H9 (cell line): ENCODE results near the gene RPL39L. TPM values are rescaled to one million over a fixed set of nuclear protein-coding genes. Genes with fewer than 3 reads are reported as not detected.

Source experiments
- DNase-seq: peaks from one replicate; pipeline ENCODE4 v3.0.0-alpha.2; 2017
- H2AFZ ChIP-seq: one replicate; pipeline ENCODE4 v1.6.1; 2013; ENCODE audit warnings: mild to moderate bottlenecking, low read length, control low read depth, moderate library complexity
- H2AK5ac ChIP-seq: 2 replicates; pipeline ENCODE4 v1.6.1; 2013; ENCODE audit warnings: low read length, control low read depth, mixed read lengths; ENCODE audit not compliant: insufficient read length
- H2BK120ac ChIP-seq: one replicate; pipeline ENCODE4 v1.6.1; 2013; ENCODE audit warnings: low read depth, mild to moderate bottlenecking, low read length, control low read depth, inconsistent platforms; ENCODE audit not compliant: poor library complexity, severe bottlenecking
- H2BK12ac ChIP-seq: 2 replicates; pipeline ENCODE4 v1.6.1; 2013; ENCODE audit warnings: low read length, control low read depth, mixed read lengths, low read depth; ENCODE audit not compliant: insufficient read length
- H2BK15ac ChIP-seq: 2 replicates; pipeline ENCODE4 v1.6.1; 2013; ENCODE audit warnings: low read depth, low read length, control low read depth
- H2BK20ac ChIP-seq: one replicate; pipeline ENCODE4 v1.6.1; 2013; ENCODE audit warnings: low read depth, mild to moderate bottlenecking, low read length, control low read depth, inconsistent platforms; ENCODE audit not compliant: poor library complexity, severe bottlenecking
- H2BK5ac ChIP-seq: 2 replicates; pipeline ENCODE4 v1.6.1; 2013; ENCODE audit warnings: low read length, control low read depth, mixed read lengths; ENCODE audit not compliant: insufficient read length
- H3K14ac ChIP-seq: 2 replicates; pipeline ENCODE4 v1.6.1; 2013; ENCODE audit warnings: low read length, control low read depth; ENCODE audit not compliant: insufficient read depth
- H3K18ac ChIP-seq: 2 replicates; pipeline ENCODE4 v1.6.1; 2013; ENCODE audit warnings: low read depth, mild to moderate bottlenecking, mixed read lengths, low read length, control low read depth; ENCODE audit not compliant: insufficient read length
- H3K23ac ChIP-seq: 2 replicates; pipeline ENCODE4 v1.6.1; 2013; ENCODE audit warnings: low read length, control low read depth, mixed read lengths, low read depth; ENCODE audit not compliant: insufficient read length
- H3K23me2 ChIP-seq: 2 replicates; pipeline ENCODE4 v1.6.1; 2013; ENCODE audit warnings: low read depth, mild to moderate bottlenecking, mixed read lengths, low read length, control low read depth; ENCODE audit not compliant: insufficient read length, poor library complexity, severe bottlenecking
- H3K27ac ChIP-seq: 2 replicates; pipeline ENCODE4 v1.5.1; 2013; ENCODE audit warnings: low read length, control low read depth, mixed read lengths, low read depth; ENCODE audit not compliant: insufficient read length
- H3K27me3 ChIP-seq: 2 replicates; pipeline ENCODE4 v1.6.1; 2013; ENCODE audit warnings: low read length, control low read depth, inconsistent platforms; ENCODE audit not compliant: insufficient read depth
- H3K4ac ChIP-seq: 2 replicates; pipeline ENCODE4 v1.6.1; 2013; ENCODE audit warnings: low read depth, mild to moderate bottlenecking, control low read depth, inconsistent platforms, low read length, moderate library complexity
- H3K4me1 ChIP-seq: 2 replicates; pipeline ENCODE4 v1.6.1; 2013; ENCODE audit warnings: low read length, control low read depth, inconsistent platforms; ENCODE audit not compliant: insufficient read depth
- H3K4me2 ChIP-seq: 2 replicates; pipeline ENCODE4 v1.6.1; 2013; ENCODE audit warnings: low read length, control low read depth, mixed read lengths; ENCODE audit not compliant: insufficient read length, insufficient read depth
- H3K56ac ChIP-seq: 2 replicates; pipeline ENCODE4 v1.6.1; 2013; ENCODE audit warnings: low read depth, mild to moderate bottlenecking, mixed read lengths, low read length, control low read depth; ENCODE audit not compliant: insufficient read length
- H3K79me1 ChIP-seq: 2 replicates; pipeline ENCODE4 v1.6.1; 2013; ENCODE audit warnings: low read depth, mild to moderate bottlenecking, moderate library complexity, low read length, control low read depth, inconsistent platforms; ENCODE audit not compliant: insufficient read depth, poor library complexity, severe bottlenecking
- H3K79me2 ChIP-seq: 2 replicates; pipeline ENCODE4 v1.6.1; 2013; ENCODE audit warnings: low read length, control low read depth, inconsistent platforms; ENCODE audit not compliant: insufficient read depth
- H3K9ac ChIP-seq: 2 replicates; pipeline ENCODE4 v1.6.1; 2013; ENCODE audit warnings: low read length, control low read depth, mixed read lengths; ENCODE audit not compliant: insufficient read length; ENCODE audit errors: extremely low read depth
- H3K9me3 ChIP-seq: one replicate; pipeline ENCODE4 v1.6.1; 2013; ENCODE audit warnings: low read depth, low read length, inconsistent platforms; ENCODE audit not compliant: control insufficient read depth
- H3T11ph ChIP-seq: one replicate; pipeline ENCODE4 v1.6.1; 2013; ENCODE audit warnings: mild to moderate bottlenecking, low read length, control low read depth, inconsistent platforms
- H4K20me1 ChIP-seq: one replicate; pipeline ENCODE4 v1.6.1; 2013; ENCODE audit not compliant: control insufficient read depth, insufficient read length, insufficient read depth
- H4K5ac ChIP-seq: 2 replicates; pipeline ENCODE4 v1.6.1; 2013; ENCODE audit warnings: low read depth, mild to moderate bottlenecking, mixed read lengths, low read length, control low read depth; ENCODE audit not compliant: insufficient read length
- H4K8ac ChIP-seq: replicated peaks from 2 replicates; pipeline ENCODE4 v1.6.1; 2013; ENCODE audit warnings: low read length, control low read depth, mixed read lengths, low read depth; ENCODE audit not compliant: insufficient read length
- H4K91ac ChIP-seq: 2 replicates; pipeline ENCODE4 v1.6.1; 2013; ENCODE audit warnings: low read depth, mild to moderate bottlenecking, moderate library complexity, mixed read lengths, low read length, control low read depth; ENCODE audit not compliant: insufficient read length
- H3K27ac Mint-ChIP-seq, 3 experiments: 2 replicates in 2 of 3; 3 replicates in 1 of 3; pipeline ENCODE4 v1.8.0; 2020 to 2021; ENCODE audit warnings: mixed read lengths in 3 of 3, mild to moderate bottlenecking in 1 of 3, moderate library complexity in 1 of 3
- H3K27me3 Mint-ChIP-seq: 2 replicates; pipeline ENCODE4 v1.8.0; 2021; ENCODE audit warnings: low read depth, mild to moderate bottlenecking, moderate library complexity, mixed read lengths
- H3K36me3 Mint-ChIP-seq, 3 experiments: 2 replicates in 2 of 3; 3 replicates in 1 of 3; pipeline ENCODE4 v1.8.0; 2020 to 2021; ENCODE audit warnings: low read depth in 3 of 3, mixed read lengths in 3 of 3; ENCODE audit not compliant: insufficient read depth in 1 of 3
- H3K4me1 Mint-ChIP-seq, 2 experiments: 2 replicates each; pipeline ENCODE4 v1.8.0; 2020; ENCODE audit warnings: mixed read lengths in 2 of 2
- H3K4me3 Mint-ChIP-seq, 2 experiments: 2 replicates in 1 of 2; 3 replicates in 1 of 2; pipeline ENCODE4 v1.8.0; 2020 to 2021; ENCODE audit warnings: mild to moderate bottlenecking in 2 of 2, mixed read lengths in 2 of 2, moderate library complexity in 1 of 2
- H3K9me3 Mint-ChIP-seq, 2 experiments: 2 replicates in 1 of 2; 3 replicates in 1 of 2; pipeline ENCODE4 v1.8.0; 2020; ENCODE audit warnings: mild to moderate bottlenecking in 2 of 2, mixed read lengths in 2 of 2, moderate library complexity in 1 of 2
- CTCF ChIP-seq: fragments of 200-600 bp; sonication (generic); conservative IDR thresholded peaks from 3 replicates; pipeline ENCODE4 v1.8.0; 2021; ENCODE audit warnings: antibody characterized with exemption, mild to moderate bottlenecking
- WGBS: extraction: QIAGEN DNeasy Blood & Tissue Kit; methylation state at CpG from one replicate; pipeline ENCODE4 v1.1.7; 2013; ENCODE audit warnings: missing lambda C conversion rate, low lambda C conversion rate, mixed read lengths; ENCODE audit not compliant: insufficient read length; ENCODE audit errors: extremely low coverage; 5-methylcytosine and 5-hydroxymethylcytosine counted together
- total RNA-seq: library from RNA; stranded (reverse); gene quantifications from 2 replicates; pipeline ENCODE4 v1.2.1, GENCODE V29; 2021

RPL39L gene
- total RNA-seq, 1 experiment from 2014 or later: 71.7 TPM

GRCh38 chr3:187139895-187140253 is 578 bp upstream of the RPL39L start:
- Histone ChIP-seq H3T11ph (no peak overlapping the region), H4K91ac (no peak overlapping the region), H3K27me3 (no peaks in the 10 kb centered on the region), H2BK15ac (no peak overlapping the region), H3K9ac (no peak overlapping the region), H3K9me3 (peaks cover 4% of the 10 kb centered on the region), H3K79me1 (no peaks in the 10 kb centered on the region), H2AK5ac (no peak overlapping the region), H3K14ac (no peak overlapping the region), H3K4ac (no peak overlapping the region), H3K4me2 (peak overlapping the region; percentile 69), H2AFZ (no peak overlapping the region), H3K56ac (no peak overlapping the region), H3K27ac (no peak overlapping the region), H4K5ac (no peak overlapping the region), H3K23ac (no peak overlapping the region), H3K18ac (no peak overlapping the region), H2BK120ac (no peak overlapping the region), H3K4me1 (no peaks in the 10 kb centered on the region), H2BK5ac (no peak overlapping the region), H3K79me2 (no peaks in the 10 kb centered on the region), H4K8ac (no peak overlapping the region), H2BK12ac (no peak overlapping the region), H2BK20ac (no peak overlapping the region), H3K23me2 (peaks cover 3% of the 10 kb centered on the region), H4K20me1 (no peaks in the 10 kb centered on the region)
- H3K4me3 Mint-ChIP-seq: peak overlapping the region; percentile 81 to 88
- no peaks in the 10 kb centered on the region for H3K27me3 Mint-ChIP-seq
- no peak; the same call in 1 of the 3 replicates for TF ChIP-seq CTCF
- H3K27ac Mint-ChIP-seq: peak overlapping the region in 2 of 3 experiments; percentile 62 to 96; a peak in 2 of 7 replicates
- peaks cover 17 to 22% of the 10 kb centered on the region in 2 experiments for H3K9me3 Mint-ChIP-seq
- WGBS: no CpG with 5 or more reads among the region's 3 CpGs
- H3K36me3 Mint-ChIP-seq: peaks cover 29 to 48% (median 31%) of the 10 kb centered on the region in 3 experiments
- no peak for DNase-seq
- peaks cover 7 to 8% of the 10 kb centered on the region in 2 experiments for H3K4me1 Mint-ChIP-seq
